H9 (cell line): Measurements from ENCODE around the gene RALGAPA2. TPM values are rescaled to one million over a fixed set of nuclear protein-coding genes. Genes with fewer than 3 reads are reported as not detected.

Experiments used
- DNase-seq: peaks from one replicate; pipeline ENCODE4 v3.0.0-alpha.2; 2017
- H2AFZ ChIP-seq: one replicate; pipeline ENCODE4 v1.6.1; 2013; ENCODE audit warnings: mild to moderate bottlenecking, low read length, control low read depth, moderate library complexity
- H2AK5ac ChIP-seq: 2 replicates; pipeline ENCODE4 v1.6.1; 2013; ENCODE audit warnings: low read length, control low read depth, mixed read lengths; ENCODE audit not compliant: insufficient read length
- H2BK120ac ChIP-seq: one replicate; pipeline ENCODE4 v1.6.1; 2013; ENCODE audit warnings: low read depth, mild to moderate bottlenecking, low read length, control low read depth, inconsistent platforms; ENCODE audit not compliant: poor library complexity, severe bottlenecking
- H2BK12ac ChIP-seq: 2 replicates; pipeline ENCODE4 v1.6.1; 2013; ENCODE audit warnings: low read length, control low read depth, mixed read lengths, low read depth; ENCODE audit not compliant: insufficient read length
- H2BK15ac ChIP-seq: 2 replicates; pipeline ENCODE4 v1.6.1; 2013; ENCODE audit warnings: low read depth, low read length, control low read depth
- H2BK20ac ChIP-seq: one replicate; pipeline ENCODE4 v1.6.1; 2013; ENCODE audit warnings: low read depth, mild to moderate bottlenecking, low read length, control low read depth, inconsistent platforms; ENCODE audit not compliant: poor library complexity, severe bottlenecking
- H2BK5ac ChIP-seq: 2 replicates; pipeline ENCODE4 v1.6.1; 2013; ENCODE audit warnings: low read length, control low read depth, mixed read lengths; ENCODE audit not compliant: insufficient read length
- H3K14ac ChIP-seq: 2 replicates; pipeline ENCODE4 v1.6.1; 2013; ENCODE audit warnings: low read length, control low read depth; ENCODE audit not compliant: insufficient read depth
- H3K18ac ChIP-seq: 2 replicates; pipeline ENCODE4 v1.6.1; 2013; ENCODE audit warnings: low read depth, mild to moderate bottlenecking, mixed read lengths, low read length, control low read depth; ENCODE audit not compliant: insufficient read length
- H3K23ac ChIP-seq: 2 replicates; pipeline ENCODE4 v1.6.1; 2013; ENCODE audit warnings: low read length, control low read depth, mixed read lengths, low read depth; ENCODE audit not compliant: insufficient read length
- H3K23me2 ChIP-seq: 2 replicates; pipeline ENCODE4 v1.6.1; 2013; ENCODE audit warnings: low read depth, mild to moderate bottlenecking, mixed read lengths, low read length, control low read depth; ENCODE audit not compliant: insufficient read length, poor library complexity, severe bottlenecking
- H3K27ac ChIP-seq: 2 replicates; pipeline ENCODE4 v1.5.1; 2013; ENCODE audit warnings: low read length, control low read depth, mixed read lengths, low read depth; ENCODE audit not compliant: insufficient read length
- H3K27me3 ChIP-seq: 2 replicates; pipeline ENCODE4 v1.6.1; 2013; ENCODE audit warnings: low read length, control low read depth, inconsistent platforms; ENCODE audit not compliant: insufficient read depth
- H3K4ac ChIP-seq: 2 replicates; pipeline ENCODE4 v1.6.1; 2013; ENCODE audit warnings: low read depth, mild to moderate bottlenecking, control low read depth, inconsistent platforms, low read length, moderate library complexity
- H3K4me1 ChIP-seq: 2 replicates; pipeline ENCODE4 v1.6.1; 2013; ENCODE audit warnings: low read length, control low read depth, inconsistent platforms; ENCODE audit not compliant: insufficient read depth
- H3K4me2 ChIP-seq: 2 replicates; pipeline ENCODE4 v1.6.1; 2013; ENCODE audit warnings: low read length, control low read depth, mixed read lengths; ENCODE audit not compliant: insufficient read length, insufficient read depth
- H3K56ac ChIP-seq: 2 replicates; pipeline ENCODE4 v1.6.1; 2013; ENCODE audit warnings: low read depth, mild to moderate bottlenecking, mixed read lengths, low read length, control low read depth; ENCODE audit not compliant: insufficient read length
- H3K79me1 ChIP-seq: 2 replicates; pipeline ENCODE4 v1.6.1; 2013; ENCODE audit warnings: low read depth, mild to moderate bottlenecking, moderate library complexity, low read length, control low read depth, inconsistent platforms; ENCODE audit not compliant: insufficient read depth, poor library complexity, severe bottlenecking
- H3K79me2 ChIP-seq: 2 replicates; pipeline ENCODE4 v1.6.1; 2013; ENCODE audit warnings: low read length, control low read depth, inconsistent platforms; ENCODE audit not compliant: insufficient read depth
- H3K9ac ChIP-seq: 2 replicates; pipeline ENCODE4 v1.6.1; 2013; ENCODE audit warnings: low read length, control low read depth, mixed read lengths; ENCODE audit not compliant: insufficient read length; ENCODE audit errors: extremely low read depth
- H3K9me3 ChIP-seq: one replicate; pipeline ENCODE4 v1.6.1; 2013; ENCODE audit warnings: low read depth, low read length, inconsistent platforms; ENCODE audit not compliant: control insufficient read depth
- H3T11ph ChIP-seq: one replicate; pipeline ENCODE4 v1.6.1; 2013; ENCODE audit warnings: mild to moderate bottlenecking, low read length, control low read depth, inconsistent platforms
- H4K20me1 ChIP-seq: one replicate; pipeline ENCODE4 v1.6.1; 2013; ENCODE audit not compliant: control insufficient read depth, insufficient read length, insufficient read depth
- H4K5ac ChIP-seq: 2 replicates; pipeline ENCODE4 v1.6.1; 2013; ENCODE audit warnings: low read depth, mild to moderate bottlenecking, mixed read lengths, low read length, control low read depth; ENCODE audit not compliant: insufficient read length
- H4K8ac ChIP-seq: replicated peaks from 2 replicates; pipeline ENCODE4 v1.6.1; 2013; ENCODE audit warnings: low read length, control low read depth, mixed read lengths, low read depth; ENCODE audit not compliant: insufficient read length
- H4K91ac ChIP-seq: 2 replicates; pipeline ENCODE4 v1.6.1; 2013; ENCODE audit warnings: low read depth, mild to moderate bottlenecking, moderate library complexity, mixed read lengths, low read length, control low read depth; ENCODE audit not compliant: insufficient read length
- H3K27ac Mint-ChIP-seq, 3 experiments: 2 replicates in 2 of 3; 3 replicates in 1 of 3; pipeline ENCODE4 v1.8.0; 2020 to 2021; ENCODE audit warnings: mixed read lengths in 3 of 3, mild to moderate bottlenecking in 1 of 3, moderate library complexity in 1 of 3
- H3K27me3 Mint-ChIP-seq: 2 replicates; pipeline ENCODE4 v1.8.0; 2021; ENCODE audit warnings: low read depth, mild to moderate bottlenecking, moderate library complexity, mixed read lengths
- H3K36me3 Mint-ChIP-seq, 3 experiments: 2 replicates in 2 of 3; 3 replicates in 1 of 3; pipeline ENCODE4 v1.8.0; 2020 to 2021; ENCODE audit warnings: low read depth in 3 of 3, mixed read lengths in 3 of 3; ENCODE audit not compliant: insufficient read depth in 1 of 3
- H3K4me1 Mint-ChIP-seq, 2 experiments: 2 replicates each; pipeline ENCODE4 v1.8.0; 2020; ENCODE audit warnings: mixed read lengths in 2 of 2
- H3K4me3 Mint-ChIP-seq, 2 experiments: 2 replicates in 1 of 2; 3 replicates in 1 of 2; pipeline ENCODE4 v1.8.0; 2020 to 2021; ENCODE audit warnings: mild to moderate bottlenecking in 2 of 2, mixed read lengths in 2 of 2, moderate library complexity in 1 of 2
- H3K9me3 Mint-ChIP-seq, 2 experiments: 2 replicates in 1 of 2; 3 replicates in 1 of 2; pipeline ENCODE4 v1.8.0; 2020; ENCODE audit warnings: mild to moderate bottlenecking in 2 of 2, mixed read lengths in 2 of 2, moderate library complexity in 1 of 2
- CTCF ChIP-seq: fragments of 200-600 bp; sonication (generic); conservative IDR thresholded peaks from 3 replicates; pipeline ENCODE4 v1.8.0; 2021; ENCODE audit warnings: antibody characterized with exemption, mild to moderate bottlenecking
- WGBS: extraction: QIAGEN DNeasy Blood & Tissue Kit; methylation state at CpG from one replicate; pipeline ENCODE4 v1.1.7; 2013; ENCODE audit warnings: missing lambda C conversion rate, low lambda C conversion rate, mixed read lengths; ENCODE audit not compliant: insufficient read length; ENCODE audit errors: extremely low coverage; 5-methylcytosine and 5-hydroxymethylcytosine counted together
- total RNA-seq: library from RNA; stranded (reverse); gene quantifications from 2 replicates; pipeline ENCODE4 v1.2.1, GENCODE V29; 2021

RALGAPA2 gene
- total RNA-seq, 1 experiment from 2014 or later: 16.6 TPM

DNA sequence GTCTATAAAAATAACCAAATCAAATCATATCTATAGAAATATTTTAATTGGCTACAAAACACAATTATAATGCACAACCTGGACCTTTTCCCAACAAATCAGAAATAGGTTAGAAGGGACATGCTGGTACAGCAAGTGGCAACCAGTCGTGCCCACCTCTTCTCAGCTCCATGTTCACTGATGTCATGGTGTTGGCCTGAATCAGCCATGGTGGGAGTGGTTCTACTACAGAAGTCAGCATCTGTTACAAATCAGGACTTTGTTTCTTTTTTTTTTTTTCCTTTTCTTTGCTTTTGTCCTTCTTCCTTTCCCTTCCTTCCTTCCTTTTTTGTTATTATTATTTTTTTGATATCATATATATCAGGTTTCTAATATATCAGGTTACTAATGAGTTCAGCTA lies 91.2 kb downstream of the RALGAPA2 start:
- no peak overlapping the region for H4K5ac ChIP-seq
- H2BK12ac ChIP-seq: no peak overlapping the region
- H3K4me1 ChIP-seq: no peaks in the 10 kb centered on the region
- H3K79me1 ChIP-seq: no peaks in the 10 kb centered on the region
- Mint-ChIP-seq H3K27me3 (no peaks in the 10 kb centered on the region), H3K9me3 (no peaks in the 10 kb centered on the region), H3K36me3 (no peaks in the 10 kb centered on the region), H3K4me1 (no peaks in the 10 kb centered on the region), H3K4me3 (no peak overlapping the region), H3K27ac (no peak overlapping the region)
- no peak overlapping the region for H3K14ac ChIP-seq
- no peak overlapping the region for H2AK5ac ChIP-seq
- H2BK20ac ChIP-seq: no peak overlapping the region
- no peak overlapping the region for H4K91ac ChIP-seq
- H2BK120ac ChIP-seq: no peak overlapping the region
- H3T11ph ChIP-seq: no peak overlapping the region
- no peak overlapping the region for H3K4me2 ChIP-seq
- no peak overlapping the region for H2BK15ac ChIP-seq
- DNase-seq: no peak
- no peak overlapping the region for H3K18ac ChIP-seq
- H4K20me1 ChIP-seq: no peaks in the 10 kb centered on the region
- no peaks in the 10 kb centered on the region for H3K79me2 ChIP-seq
- no peak overlapping the region for H4K8ac ChIP-seq
- no peak for TF ChIP-seq CTCF
- H3K23ac ChIP-seq: no peak overlapping the region
- H3K4ac ChIP-seq: no peak overlapping the region
- H3K27me3 ChIP-seq: no peaks in the 10 kb centered on the region
- no peak overlapping the region for H3K56ac ChIP-seq
- H2AFZ ChIP-seq: no peak overlapping the region
- no peak overlapping the region for H3K27ac ChIP-seq
- no peak overlapping the region for H3K9ac ChIP-seq
- no peak overlapping the region for H2BK5ac ChIP-seq
- WGBS: no CpG with 5 or more reads among the region's 1 CpG
- H3K9me3 ChIP-seq: no peaks in the 10 kb centered on the region
- no peaks in the 10 kb centered on the region for H3K23me2 ChIP-seq
